ENCODE results near the gene PPA2.
A peak's percentile ranks its signal among the peaks of the same experiment; 100 is the strongest.
"Not testable (repeated sequence)": the region's sequence is repeated elsewhere in the genome, so short reads cannot be mapped to it uniquely, and the experiment has no call there.

The PPA2 gene

DNA sequence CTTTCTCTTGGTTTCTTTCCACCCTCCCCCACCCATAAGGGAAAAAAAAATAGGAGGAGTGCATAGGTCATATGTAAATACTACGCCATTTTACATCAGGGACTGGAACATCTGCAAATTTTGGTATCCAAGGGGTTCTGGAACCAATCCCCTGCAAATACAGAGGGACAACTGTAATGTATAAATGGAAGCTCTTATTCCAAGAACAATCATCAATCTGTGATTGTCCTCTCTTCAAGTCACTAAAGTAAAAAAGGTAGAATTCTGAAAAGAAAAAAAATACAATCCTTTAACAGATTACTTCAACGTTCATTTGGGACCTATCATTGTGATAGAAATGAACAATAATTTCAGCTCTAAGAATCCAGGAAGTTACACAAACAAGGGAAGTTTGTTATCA lies 13.6 kb downstream of the PPA2 start:
- no peak for DNase-seq (ENCODE audit: low read depth in 1 of 2, low spot score in 1 of 2)

DNA sequence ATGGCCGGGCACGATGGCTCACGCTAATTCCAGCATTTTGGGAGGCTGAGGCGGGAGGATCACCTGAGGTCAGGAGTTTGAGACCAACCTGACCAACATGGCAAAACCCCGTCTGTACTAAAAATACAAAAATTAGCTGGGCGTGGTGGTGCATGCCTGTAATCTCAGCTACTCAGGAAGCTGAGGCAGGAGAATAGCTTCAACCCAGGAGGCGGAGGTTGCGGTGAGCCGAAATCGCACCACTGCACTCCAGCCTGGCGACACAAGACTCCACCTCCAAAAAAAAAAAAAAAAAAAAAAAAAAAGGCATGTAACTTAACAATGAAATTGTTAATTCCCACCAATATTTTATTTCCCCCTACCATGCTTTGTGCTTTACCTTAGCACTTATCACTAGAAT lies 15.3 kb downstream of the PPA2 start:
- not testable (repeated sequence) for DNase-seq (ENCODE audit: low read depth in 1 of 2, low spot score in 1 of 2)

DNA sequence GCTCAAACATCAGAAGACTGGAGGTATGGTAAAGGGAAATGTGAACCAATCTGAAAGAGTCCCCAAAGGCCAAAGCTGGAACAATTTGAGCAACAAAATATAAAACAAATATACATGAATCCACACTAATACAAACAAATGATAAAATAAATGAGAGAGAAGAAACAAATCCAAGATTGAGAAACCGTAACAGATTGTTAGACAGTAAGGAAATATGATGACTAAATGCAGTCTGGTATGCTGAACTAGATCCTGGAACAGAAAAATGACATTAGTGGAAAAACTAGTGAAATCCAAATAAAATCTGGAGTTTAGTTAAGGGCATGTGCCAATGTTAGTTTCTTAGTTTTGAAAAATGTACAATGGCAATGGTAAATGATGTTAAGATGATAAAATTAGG lies 15.9 kb downstream of the PPA2 start:
- DNase-seq (ENCODE audit: low read depth in 1 of 2, low spot score in 1 of 2): no peak

DNA sequence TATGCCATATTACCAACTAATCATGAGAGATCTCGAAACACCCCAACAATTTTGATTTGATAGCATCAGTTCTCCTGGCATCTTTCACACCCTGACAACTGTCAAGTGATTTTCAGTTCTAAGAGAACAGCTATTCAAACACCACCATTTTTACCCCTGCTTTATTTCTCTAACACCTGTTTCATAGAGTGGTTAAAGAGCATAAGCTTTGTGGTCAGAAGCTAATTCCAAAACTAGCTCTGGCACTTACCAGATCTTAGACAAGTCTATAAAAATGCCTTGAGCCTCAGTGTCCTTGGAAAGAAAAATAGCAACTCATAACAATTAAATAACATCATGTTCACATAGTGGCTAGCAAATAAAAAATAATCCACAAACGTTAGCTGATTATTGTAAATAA lies 17.9 kb downstream of the PPA2 start:
- DNase-seq (ENCODE audit: low read depth in 1 of 2, low spot score in 1 of 2): no peak

DNA sequence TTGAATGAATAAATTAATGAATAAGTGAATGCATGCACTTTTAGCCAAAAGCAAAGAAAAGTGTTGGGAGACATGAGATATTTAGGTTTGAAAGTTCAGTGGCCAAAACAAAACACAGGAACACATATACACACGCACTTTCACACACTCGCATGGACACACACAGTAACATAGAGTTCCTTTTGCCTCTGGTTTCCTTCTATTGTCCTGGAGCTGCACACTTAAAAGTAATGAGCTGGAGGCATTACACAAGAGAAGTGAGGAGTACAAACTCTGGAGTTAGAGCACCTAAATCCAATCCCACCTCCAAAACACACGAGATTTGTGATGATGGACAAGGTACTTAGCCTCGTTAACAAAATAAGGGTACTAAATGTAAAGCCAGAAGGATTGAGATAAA lies 18.7 kb downstream of the PPA2 start:
- DNase-seq (ENCODE audit: low read depth in 1 of 2, low spot score in 1 of 2): no peak

DNA sequence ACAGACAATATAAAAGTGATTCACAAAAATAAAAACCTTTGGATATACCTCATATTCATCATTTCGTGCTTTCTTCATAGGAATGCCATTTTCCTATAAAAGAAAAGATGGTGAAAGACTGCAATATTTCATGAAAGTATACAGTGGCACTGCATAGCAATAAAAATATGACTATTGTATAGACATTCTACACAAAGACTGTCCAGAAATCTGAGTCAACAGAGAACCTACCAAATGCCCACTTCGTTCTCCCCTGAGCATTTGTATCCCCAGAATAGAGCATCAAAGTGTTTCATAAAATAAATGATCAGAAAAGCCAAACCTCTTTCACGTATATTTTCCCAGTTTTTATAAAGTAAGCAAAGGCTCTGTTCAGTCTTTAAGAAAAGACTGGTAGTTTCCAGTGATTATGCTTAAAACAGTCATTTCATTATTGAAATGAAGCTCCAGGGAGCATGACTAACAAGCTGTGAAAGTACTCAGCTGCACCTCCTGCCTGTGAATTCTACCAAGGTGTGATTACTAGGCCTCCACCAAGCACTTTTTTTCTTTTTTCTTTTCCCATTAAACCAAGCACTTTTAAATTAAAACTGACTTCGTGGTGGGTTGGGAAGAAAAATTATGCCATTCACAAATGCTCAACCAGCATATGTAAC lies 20.2 kb downstream of the PPA2 start:
- DNase-seq (ENCODE audit: low read depth in 1 of 2, low spot score in 1 of 2): peak in 1 of 2 donors; percentile 11

DNA sequence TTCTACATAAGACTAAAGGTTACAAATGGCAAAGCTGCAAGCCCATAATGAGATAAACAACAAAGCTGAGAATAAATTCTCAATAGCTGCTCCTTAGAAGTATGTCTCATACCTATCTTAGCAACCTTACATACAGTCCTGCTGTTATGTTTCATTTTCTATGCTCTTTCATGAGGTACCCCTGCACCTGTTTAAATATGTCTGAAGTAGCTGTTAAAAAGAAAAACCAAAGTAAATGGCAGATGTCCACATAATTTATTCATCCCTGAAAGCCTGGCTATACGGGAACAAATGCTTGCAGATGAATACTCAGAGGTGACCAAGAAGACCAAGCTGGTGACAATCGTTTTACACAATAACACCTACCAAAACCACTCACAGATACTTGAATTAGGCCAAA lies 22.5 kb downstream of the PPA2 start:
- DNase-seq (ENCODE audit: low read depth in 1 of 2, low spot score in 1 of 2): no peak

DNA sequence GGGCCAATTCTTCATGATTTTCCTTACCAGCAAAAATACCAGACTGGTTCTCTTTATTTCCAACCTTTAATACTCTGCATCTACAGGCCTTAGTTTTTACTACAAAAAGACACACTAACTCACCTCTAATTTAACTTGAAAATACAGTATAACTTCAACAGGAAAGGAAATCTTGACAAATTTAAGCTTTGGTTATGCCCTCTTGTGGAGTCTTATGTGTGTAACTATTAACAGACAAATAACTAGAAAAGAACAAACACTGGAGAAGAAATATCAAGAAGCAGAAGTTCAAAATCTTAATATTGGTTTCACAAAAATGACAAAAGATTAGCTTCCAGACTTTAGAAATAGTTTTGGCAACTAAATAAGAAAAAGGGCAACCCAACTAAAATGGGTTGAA lies 33.0 kb downstream of the PPA2 start:
- DNase-seq (ENCODE audit: low read depth in 1 of 2, low spot score in 1 of 2): no peak

DNA sequence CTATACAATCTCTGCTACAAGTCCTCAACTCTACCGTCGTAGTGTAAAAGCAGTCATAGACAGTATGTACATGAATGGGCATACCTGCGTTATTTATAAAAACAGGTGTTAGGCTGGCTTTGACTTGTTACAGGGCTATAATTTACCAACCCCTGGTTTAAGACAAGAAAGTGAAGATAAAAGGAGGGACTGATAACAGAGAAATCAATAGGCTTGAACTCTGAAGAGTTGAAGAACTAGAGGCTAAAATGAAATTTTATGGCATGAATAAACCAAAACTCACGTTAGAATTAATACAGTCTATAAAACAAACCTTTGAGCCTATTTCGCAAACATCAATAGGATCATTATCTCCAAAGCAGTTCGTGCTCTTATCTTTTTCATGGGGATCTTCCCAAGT lies 36.2 kb downstream of the PPA2 start:
- no peak for DNase-seq (ENCODE audit: low read depth in 1 of 2, low spot score in 1 of 2)

DNA sequence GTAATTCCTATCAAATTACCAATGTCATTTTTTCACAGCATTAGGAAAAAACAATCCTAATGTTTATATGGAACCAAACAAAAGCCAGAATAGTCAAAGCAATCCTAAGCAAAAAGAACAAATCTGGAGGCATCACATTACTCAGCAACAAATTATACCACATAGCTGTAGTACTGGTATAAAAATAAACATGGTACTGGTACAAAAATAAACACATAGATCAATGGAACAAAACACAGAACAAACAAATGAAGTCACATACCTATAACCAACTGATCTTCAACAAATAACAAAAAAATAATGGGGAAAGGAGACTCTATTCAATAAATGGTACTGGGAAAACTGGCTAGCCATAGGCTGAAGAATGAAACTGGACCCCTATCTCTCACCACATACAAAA lies 37.4 kb downstream of the PPA2 start:
- DNase-seq (ENCODE audit: low read depth in 1 of 2, low spot score in 1 of 2): no peak

DNA sequence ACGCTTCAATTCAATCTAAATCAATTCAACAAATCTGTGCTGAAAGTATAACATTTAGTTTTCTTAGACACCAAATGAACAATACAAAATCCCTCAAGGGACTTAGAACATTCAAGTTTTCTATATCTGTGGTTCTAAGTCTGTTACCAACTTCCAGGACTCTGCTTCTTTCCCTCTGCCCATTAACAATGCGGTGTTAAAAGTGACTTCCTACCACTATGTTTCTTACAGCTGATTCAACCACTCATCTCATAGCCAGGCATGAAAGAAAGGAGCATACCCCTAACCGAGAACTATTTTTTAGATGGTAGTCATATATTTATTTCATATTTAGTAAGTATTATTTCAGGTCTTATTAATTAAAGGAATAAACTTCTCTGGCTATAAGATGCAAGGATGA lies 38.9 kb downstream of the PPA2 start:
- no peak for DNase-seq (ENCODE audit: low read depth in 1 of 2, low spot score in 1 of 2)

DNA sequence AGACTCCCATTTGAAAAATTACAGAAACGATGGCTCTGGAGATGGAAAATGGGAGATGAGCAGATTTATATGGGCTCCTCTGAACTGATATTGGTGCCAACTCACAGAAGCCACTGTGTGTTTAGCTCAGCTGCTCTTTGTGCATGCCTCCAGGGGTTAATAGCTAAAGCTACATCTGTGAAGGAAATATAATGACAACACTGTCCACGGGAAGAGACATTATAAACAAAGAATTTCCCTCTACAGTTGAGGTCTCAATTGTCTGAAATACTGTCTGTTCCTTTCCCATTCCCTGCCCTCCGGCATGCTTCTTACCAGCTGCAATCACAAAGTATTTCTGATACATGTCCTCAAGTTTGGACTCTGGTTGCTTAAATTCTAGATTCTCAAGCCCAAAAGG lies 40.4 kb downstream of the PPA2 start:
- no peak for DNase-seq (ENCODE audit: low read depth in 1 of 2, low spot score in 1 of 2)

DNA sequence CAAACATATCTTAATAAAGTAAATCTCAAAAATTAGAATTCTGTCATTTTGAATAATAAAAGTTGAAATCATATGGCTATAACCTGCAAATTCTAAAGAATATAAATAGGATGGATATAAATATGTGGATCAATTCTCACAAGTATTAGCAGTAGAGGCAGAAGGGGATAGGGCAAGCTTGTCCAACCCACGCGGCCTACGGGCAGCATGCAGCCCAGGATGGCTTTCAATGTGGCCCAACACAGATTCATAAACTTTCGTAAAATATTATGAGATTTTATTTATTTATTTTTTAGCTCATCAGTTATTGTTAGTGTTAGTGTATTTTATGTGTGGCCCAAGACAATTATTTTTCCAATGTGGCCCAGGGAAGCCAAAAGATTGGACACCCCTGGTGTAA lies 41.4 kb downstream of the PPA2 start:
- DNase-seq (ENCODE audit: low read depth in 1 of 2, low spot score in 1 of 2): no peak

DNA sequence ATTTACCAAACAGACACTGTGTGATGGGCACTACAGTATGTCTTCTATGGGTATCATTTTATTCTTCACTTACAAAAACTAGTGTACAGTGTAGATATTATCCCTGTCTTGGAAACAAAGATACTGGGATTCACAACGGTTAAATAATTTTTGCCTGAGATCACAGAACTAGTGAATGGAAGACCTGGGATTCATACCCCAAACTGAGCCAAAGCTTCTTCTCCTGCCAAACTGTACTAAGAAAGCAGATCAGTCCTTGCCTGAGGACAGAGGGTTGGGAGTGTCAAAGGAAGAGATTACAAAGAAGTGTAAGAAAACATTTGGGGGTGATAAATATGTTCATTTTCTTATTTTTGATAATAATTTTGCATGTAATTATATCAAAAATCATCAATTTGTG lies 43.1 kb downstream of the PPA2 start:
- no peak for DNase-seq (ENCODE audit: low read depth in 1 of 2, low spot score in 1 of 2)

DNA sequence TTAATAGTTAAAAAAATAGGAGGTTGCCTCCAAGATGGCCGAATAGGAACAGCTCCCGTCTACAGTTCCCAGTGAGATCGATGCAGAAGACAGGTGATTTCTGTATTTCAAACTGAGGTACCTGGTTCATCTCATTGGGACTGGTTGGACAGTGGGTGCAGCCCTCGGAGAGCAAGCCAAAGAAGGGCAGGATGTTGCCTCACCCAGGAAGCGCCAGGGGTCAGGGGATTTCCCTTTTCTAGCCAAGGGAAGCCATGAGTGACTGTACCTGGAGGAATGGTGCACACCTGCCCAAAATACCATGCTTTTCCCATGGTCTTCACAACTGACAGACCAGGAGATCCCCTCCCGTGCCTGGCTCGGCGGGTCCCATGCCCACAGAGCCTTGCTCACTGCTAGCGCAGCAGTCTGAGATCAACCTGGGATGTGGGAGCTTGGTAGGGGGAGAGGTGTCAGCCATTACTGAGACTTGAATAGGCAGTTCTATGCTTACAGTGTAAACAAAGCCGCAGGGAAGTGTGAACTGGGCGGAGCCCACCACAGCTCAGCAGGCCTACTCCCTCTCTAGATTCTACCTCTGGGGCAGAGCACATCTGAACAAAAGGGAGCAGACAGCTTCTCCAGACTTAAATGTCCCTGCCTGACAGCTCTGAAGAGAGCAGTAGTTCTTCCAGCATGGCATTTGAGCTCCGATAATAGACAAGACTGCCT lies 47.5 kb downstream of the PPA2 start:
- DNase-seq (ENCODE audit: low read depth in 1 of 2, low spot score in 1 of 2): no peak

DNA sequence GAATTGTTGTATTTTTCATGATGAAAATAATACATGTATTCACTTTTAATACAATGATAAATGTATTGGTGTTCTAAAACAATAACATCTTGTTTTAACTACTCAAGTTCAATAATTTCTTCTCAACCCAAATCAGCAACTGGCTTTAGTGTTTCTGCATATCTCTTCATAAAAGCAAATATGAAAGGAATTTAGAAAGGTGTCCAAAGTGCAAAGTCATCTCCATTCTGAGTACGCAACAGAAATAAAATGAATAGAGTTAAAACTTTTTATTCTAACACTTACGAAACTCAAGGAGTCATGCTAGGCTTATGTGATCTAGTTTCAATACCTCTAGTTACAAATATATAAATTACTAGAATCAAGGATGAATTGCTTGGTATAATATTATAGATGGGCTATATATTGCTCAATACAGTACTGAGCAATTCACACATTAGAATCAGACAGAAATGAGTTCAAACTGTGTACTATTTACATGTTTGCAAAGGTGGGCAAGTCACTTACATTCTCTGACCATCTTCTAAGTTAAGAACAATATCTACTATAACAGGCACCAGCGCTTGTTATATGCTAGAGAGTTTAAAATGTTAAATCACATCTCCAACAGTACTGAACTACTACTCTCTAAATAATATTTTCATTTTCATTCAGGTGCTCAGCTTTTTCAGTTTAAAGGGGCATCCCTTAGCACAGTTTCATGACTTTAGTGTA lies 51.5 kb downstream of the PPA2 start:
- no peak for DNase-seq (ENCODE audit: low read depth in 1 of 2, low spot score in 1 of 2)

DNA sequence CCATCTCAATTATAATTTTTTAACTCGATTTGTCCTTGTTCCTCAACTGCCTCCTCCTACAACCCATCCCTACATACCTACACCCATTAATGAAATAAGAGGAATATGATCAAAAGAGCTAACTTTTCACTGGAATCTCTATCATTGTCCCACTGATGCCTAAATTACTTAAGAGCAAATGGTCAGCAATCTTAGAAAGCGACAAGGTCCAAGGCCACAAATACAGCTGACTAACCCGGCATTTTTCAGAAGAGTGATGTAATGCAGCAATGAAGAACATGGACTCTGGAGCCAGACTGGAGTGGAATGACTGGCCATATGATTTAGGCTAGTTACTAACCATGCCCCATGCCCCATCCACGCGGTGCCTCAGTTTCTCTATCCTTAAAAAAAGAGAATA lies 56.2 kb downstream of the PPA2 start:
- no peak for DNase-seq (ENCODE audit: low read depth in 1 of 2, low spot score in 1 of 2)

DNA sequence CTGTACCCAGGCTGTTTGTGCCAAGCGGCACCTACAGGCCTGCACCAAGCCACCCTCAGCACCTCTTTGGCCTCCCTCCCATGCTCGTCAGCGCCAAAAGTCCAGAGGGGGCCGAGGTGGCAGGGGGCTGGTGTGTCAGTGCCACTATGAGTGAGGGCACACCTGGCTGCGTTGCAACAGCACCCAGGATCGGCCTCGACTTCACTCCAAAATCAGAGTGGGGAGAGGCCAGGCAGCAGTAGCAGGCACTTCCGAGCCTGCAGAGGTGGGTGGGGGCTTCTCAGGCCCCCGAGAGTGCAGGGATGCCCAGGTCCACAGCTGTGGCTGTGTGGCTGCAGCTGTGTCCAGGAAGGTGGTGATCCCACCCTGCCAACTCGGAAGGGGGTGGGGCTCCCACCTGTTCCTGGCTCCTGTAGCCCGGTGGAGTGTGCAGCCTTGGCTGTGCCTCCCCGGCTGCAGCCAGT lies 58.5 kb downstream of the PPA2 start:
- no peak for DNase-seq (ENCODE audit: low read depth in 1 of 2, low spot score in 1 of 2)

DNA sequence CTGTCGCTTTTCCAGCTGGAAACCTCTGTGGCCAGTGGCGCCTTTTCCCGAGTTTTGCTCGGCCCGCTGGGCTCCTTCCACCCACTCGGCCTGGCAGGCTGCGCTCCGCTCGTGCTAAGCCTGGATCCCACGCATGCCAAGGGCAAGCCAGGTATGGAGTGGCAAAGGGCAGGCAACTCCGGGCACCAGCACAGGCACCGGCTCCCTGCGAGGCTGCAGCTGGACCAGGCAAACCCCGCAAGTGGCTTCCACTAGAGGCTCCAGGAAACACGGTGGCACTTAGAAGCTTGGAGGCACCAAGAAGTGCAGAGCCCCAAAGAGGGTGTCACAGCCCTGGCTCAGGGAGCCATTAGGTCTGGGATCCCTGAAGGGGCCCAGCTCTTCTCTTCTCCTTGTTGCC lies 59.5 kb downstream of the PPA2 start:
- no peak for DNase-seq (ENCODE audit: low read depth in 1 of 2, low spot score in 1 of 2)

DNA sequence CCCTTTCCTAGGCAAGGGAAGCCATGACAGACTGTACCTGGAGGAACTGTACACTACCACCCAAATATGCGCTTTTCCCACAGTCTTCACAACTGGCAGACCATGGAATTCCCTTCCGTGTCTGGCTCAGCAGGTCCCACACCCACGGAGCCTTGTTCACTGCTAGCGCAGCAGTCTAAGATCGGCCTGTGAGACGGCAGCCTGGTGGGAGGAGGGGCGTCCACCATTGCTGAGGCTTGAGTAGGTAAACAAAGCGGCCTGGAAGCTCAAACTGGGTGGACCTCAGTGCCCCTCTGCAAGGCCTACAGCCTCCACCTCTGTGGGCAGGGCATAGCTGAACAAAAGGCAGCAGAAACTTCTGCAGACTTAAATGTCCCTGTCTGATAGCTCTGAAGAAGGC lies 64.7 kb downstream of the PPA2 start:
- DNase-seq (ENCODE audit: low read depth in 1 of 2, low spot score in 1 of 2): not testable (repeated sequence)

DNA sequence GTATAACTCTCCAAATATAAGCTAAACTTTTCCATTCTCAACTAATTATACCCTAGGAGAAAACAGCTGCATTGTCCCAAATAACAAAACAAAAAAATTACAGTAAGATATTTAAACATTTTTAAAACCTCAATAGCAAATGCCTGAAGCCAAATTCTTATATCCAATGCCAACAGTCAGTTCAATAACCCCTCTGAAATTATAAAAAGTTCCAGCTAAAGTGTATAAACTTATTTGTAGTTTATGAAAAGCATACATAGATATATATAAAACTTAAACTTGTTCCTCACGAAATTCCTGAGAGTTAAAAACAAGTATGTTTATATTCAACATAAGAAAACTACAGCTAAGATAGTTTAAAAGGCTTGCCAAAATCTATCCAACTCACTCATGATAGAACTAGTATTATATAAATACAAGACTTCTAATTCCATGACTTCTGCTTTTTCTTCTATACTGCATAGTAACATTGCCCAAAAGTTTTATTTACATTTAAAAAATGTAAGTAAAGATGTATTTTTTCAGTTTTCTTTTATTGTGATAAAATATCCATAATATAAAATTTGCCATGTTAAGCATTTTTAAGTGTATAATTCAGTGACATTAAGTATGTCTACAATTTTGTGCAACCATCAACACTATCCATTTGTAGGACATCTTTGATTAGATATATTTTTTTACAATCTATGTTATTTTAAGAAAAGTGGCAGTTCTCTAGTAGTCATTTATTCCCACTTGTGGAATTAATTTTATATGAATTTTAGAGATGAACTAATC lies 72.8 kb downstream of the PPA2 start:
- DNase-seq (ENCODE audit: low read depth in 1 of 2, low spot score in 1 of 2): no peak

Measured in activated CD4-positive, alpha-beta T cell treated with anti-CD3 and anti-CD28 coated beads, Interleukin-2, amount 50 U/mL, for 24 hours (primary cell).